Inflammatory macrophage treated with lipopolysaccharide for 4 hours (primary cell): Measurements from ENCODE around the gene ADCY1.

Experiments
- DNase-seq: peaks from one replicate; pipeline ENCODE4 v3.0.0-alpha.2; 2020

ADCY1 gene

GRCh38 chr7:45654341-45654740 is 80.2 kb downstream of the ADCY1 start:
- no peak for DNase-seq

- DNase-seq: no peak
Measured at GRCh38 chr7:45655539-45655938, 81.4 kb downstream of the ADCY1 start.

- no peak for DNase-seq
Measured at GRCh38 chr7:45656431-45656830, 82.3 kb downstream of the ADCY1 start.

GRCh38 chr7:45657136-45657889 is 83.1 kb downstream of the ADCY1 start:
- DNase-seq: no peak

- DNase-seq: no peak
Measured at GRCh38 chr7:45657890-45658715, 83.9 kb downstream of the ADCY1 start.

- no peak for DNase-seq
Measured at GRCh38 chr7:45658716-45659495, 84.7 kb downstream of the ADCY1 start.

GRCh38 chr7:45659496-45660139 is 85.5 kb downstream of the ADCY1 start:
- no peak for DNase-seq

- DNase-seq: no peak
Measured at GRCh38 chr7:45660201-45660900, 86.2 kb downstream of the ADCY1 start.

GRCh38 chr7:45660901-45661211 is 86.7 kb downstream of the ADCY1 start:
- no peak for DNase-seq

- DNase-seq: no peak
Measured at GRCh38 chr7:45661302-45661995, 87.3 kb downstream of the ADCY1 start.

GRCh38 chr7:45662018-45662417 is 87.8 kb downstream of the ADCY1 start:
- no peak for DNase-seq

GRCh38 chr7:45662540-45663166 is 88.5 kb downstream of the ADCY1 start:
- DNase-seq: no peak

- DNase-seq: no peak
Measured at GRCh38 chr7:45663167-45663921, 89.2 kb downstream of the ADCY1 start.

GRCh38 chr7:45663965-45664633 is 89.9 kb downstream of the ADCY1 start:
- DNase-seq: no peak

- DNase-seq: no peak
Measured at GRCh38 chr7:45665172-45665571, 91.0 kb downstream of the ADCY1 start.

- no peak for DNase-seq
Measured at GRCh38 chr7:45670227-45670626, 96.1 kb downstream of the ADCY1 start.

GRCh38 chr7:45670717-45671116 is 96.5 kb downstream of the ADCY1 start:
- no peak for DNase-seq

GRCh38 chr7:45677311-45677900 is 103.2 kb downstream of the ADCY1 start:
- no peak for DNase-seq

GRCh38 chr7:45679516-45679915 is 105.3 kb downstream of the ADCY1 start:
- DNase-seq: no peak

- DNase-seq: no peak
Measured at GRCh38 chr7:45680776-45681175, 106.6 kb downstream of the ADCY1 start.
